ENCODE results near the gene ANK2. TPM values are rescaled to one million over a fixed set of nuclear protein-coding genes. Genes with fewer than 3 reads are reported as not detected.

Gene ANK2
- total and polyA plus RNA-seq, 2 of the 13 experiments (the other 11 are each of a cell fraction or from before 2014, with no cell fraction given): 2.7 to 15.1 TPM

GRCh38 chr4:113181289-113182007 lies 132.0 kb downstream of the ANK2 start (continued):
- TF ChIP-seq, protein P1, sequence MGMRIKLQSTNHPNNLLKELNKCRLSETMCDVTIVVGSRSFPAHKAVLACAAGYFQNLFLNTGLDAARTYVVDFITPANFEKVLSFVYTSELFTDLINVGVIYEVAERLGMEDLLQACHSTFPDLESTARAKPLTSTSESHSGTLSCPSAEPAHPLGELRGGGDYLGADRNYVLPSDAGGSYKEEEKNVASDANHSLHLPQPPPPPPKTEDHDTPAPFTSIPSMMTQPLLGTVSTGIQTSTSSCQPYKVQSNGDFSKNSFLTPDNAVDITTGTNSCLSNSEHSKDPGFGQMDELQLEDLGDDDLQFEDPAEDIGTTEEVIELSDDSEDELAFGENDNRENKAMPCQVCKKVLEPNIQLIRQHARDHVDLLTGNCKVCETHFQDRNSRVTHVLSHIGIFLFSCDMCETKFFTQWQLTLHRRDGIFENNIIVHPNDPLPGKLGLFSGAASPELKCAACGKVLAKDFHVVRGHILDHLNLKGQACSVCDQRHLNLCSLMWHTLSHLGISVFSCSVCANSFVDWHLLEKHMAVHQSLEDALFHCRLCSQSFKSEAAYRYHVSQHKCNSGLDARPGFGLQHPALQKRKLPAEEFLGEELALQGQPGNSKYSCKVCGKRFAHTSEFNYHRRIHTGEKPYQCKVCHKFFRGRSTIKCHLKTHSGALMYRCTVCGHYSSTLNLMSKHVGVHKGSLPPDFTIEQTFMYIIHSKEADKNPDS (CRISPR knock-in tag; IDR thresholded peaks at IDR 0.05): no peak
- TF ChIP-seq ZNF883 (CRISPR knock-in tag; IDR thresholded peaks at IDR 0.05; ENCODE audit: not compliant biosample characterization) (no peak), ZHX2 (IDR thresholded peaks at IDR 0.05; ENCODE audit: low read depth) (no peak), ZHX2 (CRISPR knock-in tag; IDR thresholded peaks at IDR 0.05; ENCODE audit: borderline replicate concordance) (no peak), BHLHE40 (IDR thresholded peaks at IDR 0.05; ENCODE audit: low read length) (no peak), JDP2 (CRISPR knock-in tag; IDR thresholded peaks at IDR 0.05; ENCODE audit: borderline replicate concordance) (no peak), GFI1 (CRISPR knock-in tag; IDR thresholded peaks at IDR 0.05; ENCODE audit: borderline replicate concordance) (0 out of 2 replicates have a peak, but pooled peaks have one; percentile 7), DNMT1 (CRISPR knock-in tag; IDR thresholded peaks at IDR 0.05) (no peak), ZNF530 (CRISPR knock-in tag; IDR thresholded peaks at IDR 0.05; ENCODE audit: low read depth) (no peak), CTCF (CRISPR knock-in tag; IDR thresholded peaks at IDR 0.05) (0 out of 2 replicates have a peak, but pooled peaks have one; percentile 5), ZHX1 (CRISPR knock-in tag; IDR thresholded peaks at IDR 0.05; ENCODE audit: low read depth) (no peak), ZNF138 (CRISPR knock-in tag; IDR thresholded peaks at IDR 0.05; ENCODE audit: low read depth) (no peak), HOMEZ (CRISPR knock-in tag; IDR thresholded peaks at IDR 0.05; ENCODE audit: low read depth) (peak; percentile 77), CBX5 (CRISPR knock-in tag; IDR thresholded peaks at IDR 0.05; ENCODE audit: borderline replicate concordance) (no peak)
